HG03196 (cell line): ENCODE results near the gene SDHD.

Experiments
- ATAC-seq: cut with Tn5 transposase; IDR thresholded peaks from one replicate; pipeline ENCODE4 v1.9.1; 2021; ENCODE audit not compliant: unreplicated experiment

Gene SDHD

GRCh38 chr11:112100462-112100861 lies 13.8 kb downstream of the SDHD start:
- no peak for ATAC-seq

- no peak for ATAC-seq
Measured at GRCh38 chr11:112103446-112103845, 16.8 kb downstream of the SDHD start.

GRCh38 chr11:112106070-112106469 lies 19.4 kb downstream of the SDHD start:
- no peak for ATAC-seq

- no peak for ATAC-seq
Measured at GRCh38 chr11:112113539-112114457, 27.1 kb downstream of the SDHD start.

GRCh38 chr11:112114460-112114859 lies 27.8 kb downstream of the SDHD start:
- no peak for ATAC-seq

- no peak for ATAC-seq
Measured at GRCh38 chr11:112115386-112115785, 28.7 kb downstream of the SDHD start.

- no peak for ATAC-seq
Measured at GRCh38 chr11:112118176-112118575, 31.5 kb downstream of the SDHD start.

GRCh38 chr11:112121981-112122615 lies 35.4 kb downstream of the SDHD start:
- no peak for ATAC-seq

- no peak for ATAC-seq
Measured at GRCh38 chr11:112123129-112123528, 36.5 kb downstream of the SDHD start.

- no peak for ATAC-seq
Measured at GRCh38 chr11:112127056-112127455, 40.4 kb downstream of the SDHD start.

GRCh38 chr11:112128483-112129121 lies 41.9 kb downstream of the SDHD start:
- ATAC-seq: no peak

- no peak for ATAC-seq
Measured at GRCh38 chr11:112129656-112130055, 43.0 kb downstream of the SDHD start.

GRCh38 chr11:112132737-112133136 lies 46.1 kb downstream of the SDHD start:
- no peak for ATAC-seq

- no peak for ATAC-seq
Measured at GRCh38 chr11:112134473-112134872, 47.8 kb downstream of the SDHD start.

GRCh38 chr11:112143597-112143996 lies 56.9 kb downstream of the SDHD start:
- no peak for ATAC-seq
